Stimulated activated naive CD8-positive, alpha-beta T cell treated with anti-CD3 and anti-CD28 coated beads, Interleukin-15, amount 100 ng/mL, for 72 hours (primary cell): ENCODE measurements around the gene SGCD.
"Not testable (repeated sequence)": the region's sequence is repeated elsewhere in the genome, so short reads cannot be mapped to it uniquely, and the experiment has no call there.

Experiments
- ATAC-seq: fragments of 150-1000 bp; cut with Tn5 transposase; 2 replicates; pipeline ENCODE4 v1.10.0; 2021; ENCODE audit warnings: mild to moderate bottlenecking, moderate library complexity
- DNase-seq, 2 donors: peaks; one replicate each; pipeline ENCODE4 v3.0.0; 2021 to 2022
- H3K27ac Mint-ChIP-seq, 2 donors: one replicate each; pipeline ENCODE4 v1.8.0; 2022; ENCODE audit warnings: mild to moderate bottlenecking in 2 of 2, mixed read lengths in 2 of 2, moderate library complexity in 2 of 2
- H3K27me3 Mint-ChIP-seq: one replicate; pipeline ENCODE4 v1.8.0; 2022; ENCODE audit warnings: mixed read lengths
- H3K4me1 Mint-ChIP-seq: one replicate; pipeline ENCODE4 v1.8.0; 2022; ENCODE audit warnings: mild to moderate bottlenecking, mixed read lengths
- H3K4me3 Mint-ChIP-seq, 2 donors: one replicate each; pipeline ENCODE4 v1.8.0; 2022; ENCODE audit warnings: mild to moderate bottlenecking in 2 of 2, mixed read lengths in 2 of 2, moderate library complexity in 1 of 2
- H3K9me3 Mint-ChIP-seq, 2 donors: one replicate each; pipeline ENCODE4 v1.8.0; 2022; ENCODE audit warnings: mixed read lengths in 2 of 2

The SGCD gene

GRCh38 chr5:156582193-156582598 lies 255.2 kb downstream of the SGCD start:
- Mint-ChIP-seq H3K4me3 (no peak overlapping the region), H3K27me3 (peaks cover 47% of the 10 kb centered on the region), H3K4me1 (no peaks in the 10 kb centered on the region), H3K9me3 (peaks cover 11 to 25% of the 10 kb centered on the region in 2 donors), H3K27ac (no peak overlapping the region)
- no peak for ATAC-seq
- no peak for DNase-seq

- Mint-ChIP-seq H3K4me1 (no peaks in the 10 kb centered on the region), H3K27ac (no peak overlapping the region)
- ATAC-seq = no peak
These were observed 257.9 kb downstream of the SGCD start for GRCh38 chr5:156584871-156585270.

GRCh38 chr5:156585999-156586398 lies 259.0 kb downstream of the SGCD start:
- Mint-ChIP-seq H3K4me1 (no peaks in the 10 kb centered on the region), H3K4me3 (no peak overlapping the region), H3K27me3 (peaks cover 34% of the 10 kb centered on the region), H3K27ac (no peak overlapping the region), H3K9me3 (peaks cover 0 to under 1% of the 10 kb centered on the region in 2 donors)
- DNase-seq (no peak), ATAC-seq (no peak)

More at GRCh38 chr5:156584871-156585270, 257.9 kb downstream of the SGCD start:
- Mint-ChIP-seq H3K4me3 (no peak overlapping the region), H3K9me3 (peaks cover 7 to 11% of the 10 kb centered on the region in 2 donors), H3K27me3 (peaks cover 41% of the 10 kb centered on the region)
- no peak for DNase-seq

- H3K27ac Mint-ChIP-seq = no peak overlapping the region
These were observed 260.0 kb downstream of the SGCD start for GRCh38 chr5:156587012-156587411.

GRCh38 chr5:156588306-156588705 lies 261.3 kb downstream of the SGCD start:
- Mint-ChIP-seq H3K4me1 (no peaks in the 10 kb centered on the region), H3K27me3 (peaks cover 29% of the 10 kb centered on the region), H3K9me3 (no peaks in the 10 kb centered on the region), H3K4me3 (no peak overlapping the region), H3K27ac (no peak overlapping the region)
- no peak for ATAC-seq
- no peak for DNase-seq

More at GRCh38 chr5:156587012-156587411, 260.0 kb downstream of the SGCD start:
- DNase-seq (no peak), ATAC-seq (no peak)
- Mint-ChIP-seq H3K4me3 (no peak overlapping the region), H3K4me1 (no peaks in the 10 kb centered on the region), H3K27me3 (peaks cover 32% of the 10 kb centered on the region), H3K9me3 (no peaks in the 10 kb centered on the region)

- H3K9me3 Mint-ChIP-seq = no peaks in the 10 kb centered on the region
- DNase-seq (no peak), ATAC-seq (no peak)
- peaks cover 27% of the 10 kb centered on the region for H3K27me3 Mint-ChIP-seq
- no peak overlapping the region for H3K27ac Mint-ChIP-seq
- H3K4me1 Mint-ChIP-seq = no peaks in the 10 kb centered on the region
- no peak overlapping the region for H3K4me3 Mint-ChIP-seq
These were observed 262.4 kb downstream of the SGCD start for GRCh38 chr5:156589104-156589945.

GRCh38 chr5:156589946-156590216 lies 262.9 kb downstream of the SGCD start:
- no peaks in the 10 kb centered on the region for H3K4me1 Mint-ChIP-seq
- no peaks in the 10 kb centered on the region for H3K9me3 Mint-ChIP-seq
- no peak for DNase-seq
- no peak for ATAC-seq
- H3K27me3 Mint-ChIP-seq = peaks cover 32% of the 10 kb centered on the region
- H3K27ac Mint-ChIP-seq = no peak overlapping the region
- H3K4me3 Mint-ChIP-seq = no peak overlapping the region

- ATAC-seq = no peak
- no peaks in the 10 kb centered on the region for H3K4me1 Mint-ChIP-seq
- no peak overlapping the region for H3K27ac Mint-ChIP-seq
- H3K9me3 Mint-ChIP-seq = no peaks in the 10 kb centered on the region
- DNase-seq = no peak
- H3K27me3 Mint-ChIP-seq = peaks cover 34% of the 10 kb centered on the region
- H3K4me3 Mint-ChIP-seq = no peak overlapping the region
These were observed 264.0 kb downstream of the SGCD start for GRCh38 chr5:156590978-156591377.

- Mint-ChIP-seq H3K27ac (peak overlapping the region in 1 of 2 donors; percentile 12), H3K4me1 (no peaks in the 10 kb centered on the region), H3K4me3 (no peak overlapping the region), H3K27me3 (peaks cover 28% of the 10 kb centered on the region), H3K9me3 (no peaks in the 10 kb centered on the region)
- no peak for DNase-seq
- no peak for ATAC-seq
These were observed 264.7 kb downstream of the SGCD start for GRCh38 chr5:156591631-156592030.

GRCh38 chr5:156593546-156593945 lies 266.6 kb downstream of the SGCD start:
- H3K9me3 Mint-ChIP-seq = no peaks in the 10 kb centered on the region
- no peak for ATAC-seq
- no peaks in the 10 kb centered on the region for H3K4me1 Mint-ChIP-seq
- peaks cover 22% of the 10 kb centered on the region for H3K27me3 Mint-ChIP-seq
- no peak overlapping the region for H3K4me3 Mint-ChIP-seq
- H3K27ac Mint-ChIP-seq = no peak overlapping the region
- no peak for DNase-seq

GRCh38 chr5:156594406-156594805 lies 267.4 kb downstream of the SGCD start:
- H3K27me3 Mint-ChIP-seq = peaks cover 16% of the 10 kb centered on the region
- no peaks in the 10 kb centered on the region for H3K9me3 Mint-ChIP-seq
- no peak for DNase-seq
- H3K4me1 Mint-ChIP-seq = no peaks in the 10 kb centered on the region
- no peak overlapping the region for H3K4me3 Mint-ChIP-seq
- ATAC-seq = no peak
- no peak overlapping the region for H3K27ac Mint-ChIP-seq

GRCh38 chr5:156595132-156595787 lies 268.3 kb downstream of the SGCD start:
- no peak for DNase-seq
- Mint-ChIP-seq H3K4me3 (no peak overlapping the region), H3K9me3 (no peaks in the 10 kb centered on the region), H3K27me3 (peaks cover 16% of the 10 kb centered on the region), H3K4me1 (no peaks in the 10 kb centered on the region), H3K27ac (no peak overlapping the region)
- no peak for ATAC-seq

- H3K27ac Mint-ChIP-seq = no peak overlapping the region
- DNase-seq = no peak
- peaks cover 2 to 15% of the 10 kb centered on the region in 2 donors for H3K9me3 Mint-ChIP-seq
- H3K4me3 Mint-ChIP-seq = no peak overlapping the region
- no peak for ATAC-seq
- peaks cover 16% of the 10 kb centered on the region for H3K27me3 Mint-ChIP-seq
- no peaks in the 10 kb centered on the region for H3K4me1 Mint-ChIP-seq
These were observed 270.3 kb downstream of the SGCD start for GRCh38 chr5:156597276-156597675.

GRCh38 chr5:156598964-156599363 lies 272.0 kb downstream of the SGCD start:
- DNase-seq (no peak), ATAC-seq (no peak)
- Mint-ChIP-seq H3K4me1 (no peaks in the 10 kb centered on the region), H3K4me3 (no peak overlapping the region), H3K27ac (no peak overlapping the region), H3K27me3 (peaks cover 8% of the 10 kb centered on the region), H3K9me3 (peaks cover 5 to 20% of the 10 kb centered on the region in 2 donors)

GRCh38 chr5:156610582-156610981 lies 283.6 kb downstream of the SGCD start:
- H3K4me3 Mint-ChIP-seq, H3K4me1 Mint-ChIP-seq, DNase-seq, H3K27ac Mint-ChIP-seq, H3K27me3 Mint-ChIP-seq, ATAC-seq: not testable (repeated sequence)
- peaks cover 20 to 52% of the 10 kb centered on the region in 2 donors for H3K9me3 Mint-ChIP-seq

GRCh38 chr5:156615901-156616300 lies 288.9 kb downstream of the SGCD start:
- Mint-ChIP-seq H3K27ac (no peak overlapping the region), H3K4me3 (no peak overlapping the region), H3K27me3 (no peaks in the 10 kb centered on the region), H3K9me3 (peaks cover 11 to 24% of the 10 kb centered on the region in 2 donors), H3K4me1 (no peaks in the 10 kb centered on the region)
- ATAC-seq (no peak), DNase-seq (no peak)
